Stimulated activated CD8-positive, alpha-beta memory T cell treated with anti-CD3 and anti-CD28 coated beads, Interleukin-15, amount 100 ng/mL, for 48 hours (primary cell): ENCODE measurements around the gene PRDM1.

Experiments used
- DNase-seq, 2 donors: peaks; one replicate each; pipeline ENCODE4 v3.0.0-alpha.2; 2020; ENCODE audit warnings: low read depth in 2 of 2

The PRDM1 gene

GRCh38 chr6:106085984-106086813, at the start of gene PRDM1:
Gene PRDM1 (plus strand): TSS chr6:106086336. CDS start chr6:106086554, 218 bp downstream.
- peak; percentile 65 to 77 for DNase-seq

- DNase-seq: no peak
These were observed 49.1 kb upstream of the PRDM1 start for GRCh38 chr6:106037060-106037459.

GRCh38 chr6:106039897-106040592, 46.1 kb upstream of the PRDM1 start:
- DNase-seq: no peak

GRCh38 chr6:106044151-106044550, 42.0 kb upstream of the PRDM1 start:
- no peak for DNase-seq

GRCh38 chr6:106045077-106045476, 41.1 kb upstream of the PRDM1 start:
- DNase-seq: no peak

- DNase-seq: no peak
These were observed 39.9 kb upstream of the PRDM1 start for GRCh38 chr6:106046116-106046853.

GRCh38 chr6:106046854-106047200, 39.3 kb upstream of the PRDM1 start:
- DNase-seq: no peak

GRCh38 chr6:106048336-106048735, 37.8 kb upstream of the PRDM1 start:
- no peak for DNase-seq

GRCh38 chr6:106050538-106050937, 35.6 kb upstream of the PRDM1 start:
- DNase-seq: no peak

- no peak for DNase-seq
These were observed 34.9 kb upstream of the PRDM1 start for GRCh38 chr6:106051226-106051625.

GRCh38 chr6:106053484-106054205, 32.5 kb upstream of the PRDM1 start:
- no peak for DNase-seq

- no peak for DNase-seq
These were observed 30.6 kb upstream of the PRDM1 start for GRCh38 chr6:106055489-106055888.

GRCh38 chr6:106056060-106056745, 29.9 kb upstream of the PRDM1 start:
- DNase-seq: no peak

GRCh38 chr6:106056746-106057390, 29.3 kb upstream of the PRDM1 start:
- no peak for DNase-seq

- no peak for DNase-seq
These were observed 26.8 kb upstream of the PRDM1 start for GRCh38 chr6:106059331-106059730.

- no peak for DNase-seq
These were observed 26.0 kb upstream of the PRDM1 start for GRCh38 chr6:106060167-106060566.

GRCh38 chr6:106063448-106063850, 22.7 kb upstream of the PRDM1 start:
- DNase-seq: no peak

GRCh38 chr6:106064142-106064541, 22.0 kb upstream of the PRDM1 start:
- no peak for DNase-seq

- DNase-seq: no peak
These were observed 21.4 kb upstream of the PRDM1 start for GRCh38 chr6:106064756-106065155.

- DNase-seq: no peak
These were observed 19.1 kb upstream of the PRDM1 start for GRCh38 chr6:106066989-106067388.

- no peak for DNase-seq
These were observed 16.7 kb upstream of the PRDM1 start for GRCh38 chr6:106069478-106069877.
